Activated CD4-positive, alpha-beta T cell treated with anti-CD3 and anti-CD28 coated beads for 36 hours (primary cell): ENCODE results near the gene REM2. TPM values are rescaled to one million over a fixed set of nuclear protein-coding genes. Genes with fewer than 3 reads are reported as not detected.

Source experiments
- ATAC-seq: fragments of 200-7000 bp; cut with Tn5 transposase; one replicate; pipeline ENCODE4 v1.10.0; 2021; ENCODE audit warnings: mild to moderate bottlenecking, moderate library complexity
- CTCF ChIA-PET: fragments of 350-600 bp; sonication (Branson Sonifier 250); formaldehyde crosslinking; loops from one replicate; lab custom pipeline; 2021; ENCODE audit warnings: antibody characterized with exemption; lab: Charles Lee
- POLR2A ChIA-PET: fragments of 350-600 bp; sonication (Branson Sonifier 250); formaldehyde crosslinking; loops from one replicate; lab custom pipeline; 2021; ENCODE audit warnings: antibody characterized with exemption, inconsistent platforms; lab: Charles Lee
- DNase-seq: peaks from one replicate; pipeline ENCODE4 v3.0.0-alpha.2; 2020
- H3K27ac Mint-ChIP-seq: one replicate; pipeline ENCODE4 v1.8.0; 2021; ENCODE audit warnings: mixed read lengths
- H3K27me3 Mint-ChIP-seq: one replicate; pipeline ENCODE4 v1.8.0; 2021; ENCODE audit warnings: mixed read lengths
- H3K36me3 Mint-ChIP-seq: one replicate; pipeline ENCODE4 v1.8.0; 2021; ENCODE audit warnings: low read depth, mixed read lengths
- H3K4me1 Mint-ChIP-seq: one replicate; pipeline ENCODE4 v1.8.0; 2021; ENCODE audit warnings: mixed read lengths
- H3K4me3 Mint-ChIP-seq: one replicate; pipeline ENCODE4 v1.8.0; 2021; ENCODE audit warnings: mild to moderate bottlenecking, moderate library complexity, mixed read lengths
- H3K9me3 Mint-ChIP-seq: one replicate; pipeline ENCODE4 v1.8.0; 2021; ENCODE audit warnings: low read depth, mixed read lengths
- intact Hi-C, 2 experiments: fragments of 100-400 bp; cut with DNase I in 1 of 2; cut with micrococcal nuclease in 1 of 2; formaldehyde crosslinking; loops; one replicate each; pipeline versions ENCODE4 v1.14.2 to v1.15.1; 2022 to 2024; cut with DNase I, micrococcal nuclease
- total RNA-seq, 2 experiments: library from RNA; stranded (reverse); gene quantifications; one replicate each; pipeline ENCODE4 v1.2.3, GENCODE V29; 2021

REM2 gene
- total RNA-seq, 2 experiments from 2014 or later: 0.33 to 0.48 TPM

- H3K4me3 Mint-ChIP-seq: no peak overlapping the region
- no peaks in the 10 kb centered on the region for H3K36me3 Mint-ChIP-seq
- intact Hi-C loops: no loop called here
- no peaks in the 10 kb centered on the region for H3K9me3 Mint-ChIP-seq
- H3K27me3 Mint-ChIP-seq: peaks cover 9% of the 10 kb centered on the region
- H3K27ac Mint-ChIP-seq: no peak overlapping the region
- no peak for DNase-seq
- CTCF ChIA-PET: interaction anchor here (1.1 to 1.2 kb wide), 2 partner anchors 12 to 16 kb away, joined by 4 to 5 read pairs; no protein-coding TSS in a partner anchor
- peaks cover 5% of the 10 kb centered on the region for H3K4me1 Mint-ChIP-seq
- ATAC-seq: no peak
- POLR2A ChIA-PET: no interaction called here
These were observed 40.6 kb upstream of the REM2 start for GRCh38 chr14:22842211-22843122.

GRCh38 chr14:22843123-22843925 lies 39.7 kb upstream of the REM2 start:
- Mint-ChIP-seq H3K27ac (no peak overlapping the region), H3K27me3 (peaks cover 9% of the 10 kb centered on the region), H3K4me3 (no peak overlapping the region), H3K9me3 (no peaks in the 10 kb centered on the region), H3K4me1 (peaks cover 2% of the 10 kb centered on the region), H3K36me3 (no peaks in the 10 kb centered on the region)
- ATAC-seq: no peak
- intact Hi-C loops: no loop called here
- DNase-seq: no peak
- CTCF ChIA-PET: interaction anchor here (0.6 to 1.2 kb wide), 4 partner anchors 12 to 273 kb away, joined by 3 to 5 read pairs (median 4); no protein-coding TSS in a partner anchor
- POLR2A ChIA-PET: no interaction called here

- DNase-seq (no peak), ATAC-seq (no peak)
- Mint-ChIP-seq H3K9me3 (no peaks in the 10 kb centered on the region), H3K27me3 (peaks cover 5% of the 10 kb centered on the region), H3K27ac (no peak overlapping the region), H3K36me3 (no peaks in the 10 kb centered on the region), H3K4me1 (no peaks in the 10 kb centered on the region), H3K4me3 (no peak overlapping the region)
- CTCF ChIA-PET: interaction anchor here (0.6 kb wide), 1 partner anchor 274 kb away, joined by 3 read pairs; no protein-coding TSS in a partner anchor
- intact Hi-C loops: no loop called here
- POLR2A ChIA-PET: interaction anchor here (1.4 kb wide), 1 partner anchor 15 kb away, joined by 6 read pairs; the partner anchor contains the start of gene MRPL52
These were observed 38.6 kb upstream of the REM2 start for GRCh38 chr14:22844221-22845102.

GRCh38 chr14:22845103-22845394 lies 38.0 kb upstream of the REM2 start:
- POLR2A ChIA-PET: interaction anchor here (0.7 to 1.4 kb wide), 2 partner anchors 15 to 62 kb away, joined by 3 to 6 read pairs; partner anchors contain the start of gene MRPL52
- intact Hi-C loops: no loop called here
- H3K27ac Mint-ChIP-seq: no peak overlapping the region
- H3K4me3 Mint-ChIP-seq: no peak overlapping the region
- H3K9me3 Mint-ChIP-seq: no peaks in the 10 kb centered on the region
- H3K36me3 Mint-ChIP-seq: no peaks in the 10 kb centered on the region
- DNase-seq (no peak), ATAC-seq (no peak)
- peaks cover 3% of the 10 kb centered on the region for H3K27me3 Mint-ChIP-seq
- CTCF ChIA-PET: no interaction called here
- H3K4me1 Mint-ChIP-seq: no peaks in the 10 kb centered on the region

- Mint-ChIP-seq H3K4me1 (no peaks in the 10 kb centered on the region), H3K9me3 (no peaks in the 10 kb centered on the region), H3K4me3 (no peak overlapping the region), H3K27ac (no peak overlapping the region), H3K36me3 (no peaks in the 10 kb centered on the region), H3K27me3 (peaks cover 2% of the 10 kb centered on the region)
- DNase-seq (no peak), ATAC-seq (no peak)
- CTCF ChIA-PET: no interaction called here
- intact Hi-C loops: no loop called here
- POLR2A ChIA-PET: no interaction called here
These were observed 37.0 kb upstream of the REM2 start for GRCh38 chr14:22845821-22846625.

- CTCF ChIA-PET: no interaction called here
- Mint-ChIP-seq H3K9me3 (no peaks in the 10 kb centered on the region), H3K27ac (no peak overlapping the region), H3K4me1 (peaks cover 4% of the 10 kb centered on the region), H3K4me3 (no peak overlapping the region), H3K36me3 (no peaks in the 10 kb centered on the region), H3K27me3 (peaks cover 2% of the 10 kb centered on the region)
- POLR2A ChIA-PET: no interaction called here
- DNase-seq (no peak), ATAC-seq (no peak)
- intact Hi-C loops: no loop called here
These were observed 36.2 kb upstream of the REM2 start for GRCh38 chr14:22846811-22847307.

- intact Hi-C loops: no loop called here
- no peak overlapping the region for H3K4me3 Mint-ChIP-seq
- peaks cover 6% of the 10 kb centered on the region for H3K4me1 Mint-ChIP-seq
- H3K9me3 Mint-ChIP-seq: no peaks in the 10 kb centered on the region
- CTCF ChIA-PET: interaction anchor here (1.5 to 8.0 kb wide), 2 partner anchors 21 to 277 kb away, joined by 4 to 148 read pairs; partner anchors contain the start of gene MRPL52
- ATAC-seq (no peak), DNase-seq (no peak)
- H3K27ac Mint-ChIP-seq: no peak overlapping the region
- POLR2A ChIA-PET: no interaction called here
- H3K36me3 Mint-ChIP-seq: no peaks in the 10 kb centered on the region
- peaks cover 2% of the 10 kb centered on the region for H3K27me3 Mint-ChIP-seq
These were observed 35.2 kb upstream of the REM2 start for GRCh38 chr14:22847661-22848341.

- ChIA-PET CTCF (interaction anchor here (0.7 to 8.0 kb wide), 10 partner anchors 9 to 278 kb away, joined by 3 to 148 read pairs (median 4); partner anchors contain the start of genes ABHD4, DAD1, MMP14 and MRPL52), POLR2A (no interaction called here)
- Mint-ChIP-seq H3K27ac (no peak overlapping the region), H3K4me1 (peaks cover 11% of the 10 kb centered on the region), H3K9me3 (no peaks in the 10 kb centered on the region), H3K4me3 (no peak overlapping the region), H3K27me3 (peaks cover 2% of the 10 kb centered on the region), H3K36me3 (no peaks in the 10 kb centered on the region)
- intact Hi-C loops: no loop called here
- no peak for ATAC-seq
- no peak for DNase-seq
These were observed 34.5 kb upstream of the REM2 start for GRCh38 chr14:22848351-22849164.

GRCh38 chr14:22849212-22849819 lies 33.7 kb upstream of the REM2 start:
- peaks cover 2% of the 10 kb centered on the region for H3K27me3 Mint-ChIP-seq
- ChIA-PET POLR2A (no interaction called here), CTCF (interaction anchor here (0.7 to 8.0 kb wide), 12 partner anchors 9 to 279 kb away, joined by 3 to 148 read pairs (median 3); partner anchors contain the start of genes ABHD4, DAD1, MMP14 and MRPL52)
- H3K4me1 Mint-ChIP-seq: peaks cover 13% of the 10 kb centered on the region
- H3K27ac Mint-ChIP-seq: no peak overlapping the region
- no peaks in the 10 kb centered on the region for H3K9me3 Mint-ChIP-seq
- H3K4me3 Mint-ChIP-seq: no peak overlapping the region
- no peak for ATAC-seq
- no peak for DNase-seq
- H3K36me3 Mint-ChIP-seq: no peaks in the 10 kb centered on the region
- intact Hi-C loops: no loop called here
